ENCODE measurements around the gene NACC2.

Gene NACC2

GRCh38 chr9:136054798-136055714 is 40.0 kb downstream of the NACC2 start:
- Mint-ChIP-seq H3K27me3 (peaks cover 25% of the 10 kb centered on the region), H3K4me1 (peaks cover 46% of the 10 kb centered on the region), H3K4me3 (peak overlapping the region in 1 of 2 donors; percentile 13), H3K9me3 (no peaks in the 10 kb centered on the region), H3K27ac (peak overlapping the region in 1 of 2 donors; percentile 83)
- DNase-seq (no peak), ATAC-seq (no peak)

- no peak overlapping the region for H3K4me3 Mint-ChIP-seq
- peaks cover 46% of the 10 kb centered on the region for H3K4me1 Mint-ChIP-seq
- ATAC-seq: no peak
- H3K9me3 Mint-ChIP-seq: no peaks in the 10 kb centered on the region
- H3K27me3 Mint-ChIP-seq: peaks cover 25% of the 10 kb centered on the region
- no peak overlapping the region for H3K27ac Mint-ChIP-seq
- no peak for DNase-seq
Observed at GRCh38 chr9:136054146-136054545, 40.9 kb downstream of the NACC2 start.

GRCh38 chr9:136053757-136054142 is 41.3 kb downstream of the NACC2 start:
- Mint-ChIP-seq H3K27me3 (peaks cover 25% of the 10 kb centered on the region), H3K27ac (peak overlapping the region in 1 of 2 donors; percentile 42), H3K4me3 (no peak overlapping the region), H3K9me3 (no peaks in the 10 kb centered on the region), H3K4me1 (peaks cover 46% of the 10 kb centered on the region)
- ATAC-seq (no peak), DNase-seq (no peak)

GRCh38 chr9:136052991-136053756 is 41.9 kb downstream of the NACC2 start:
- H3K27ac Mint-ChIP-seq: peak overlapping the region in 1 of 2 donors; percentile 42
- peaks cover 46% of the 10 kb centered on the region for H3K4me1 Mint-ChIP-seq
- no peak for ATAC-seq
- peaks cover 25% of the 10 kb centered on the region for H3K27me3 Mint-ChIP-seq
- no peaks in the 10 kb centered on the region for H3K9me3 Mint-ChIP-seq
- DNase-seq: no peak
- H3K4me3 Mint-ChIP-seq: peak overlapping the region in 1 of 2 donors; percentile 39

GRCh38 chr9:136052472-136052880 is 42.6 kb downstream of the NACC2 start:
- H3K4me3 Mint-ChIP-seq: peak overlapping the region in 1 of 2 donors; percentile 39
- H3K27me3 Mint-ChIP-seq: peaks cover 25% of the 10 kb centered on the region
- no peaks in the 10 kb centered on the region for H3K9me3 Mint-ChIP-seq
- no peak overlapping the region for H3K27ac Mint-ChIP-seq
- peaks cover 40% of the 10 kb centered on the region for H3K4me1 Mint-ChIP-seq
- peak; percentile 22 for ATAC-seq
- no peak for DNase-seq

GRCh38 chr9:136051837-136052471 is 43.1 kb downstream of the NACC2 start:
- no peak for DNase-seq
- Mint-ChIP-seq H3K27me3 (peaks cover 25% of the 10 kb centered on the region), H3K4me3 (peak overlapping the region; percentile 55 to 72), H3K27ac (no peak overlapping the region), H3K9me3 (no peaks in the 10 kb centered on the region), H3K4me1 (peaks cover 36% of the 10 kb centered on the region)
- ATAC-seq: peak; percentile 41

GRCh38 chr9:136051453-136051836 is 43.6 kb downstream of the NACC2 start:
- peak overlapping the region in 1 of 2 donors; percentile 72 for H3K4me3 Mint-ChIP-seq
- no peak for DNase-seq
- no peak for ATAC-seq
- H3K27ac Mint-ChIP-seq: no peak overlapping the region
- H3K9me3 Mint-ChIP-seq: no peaks in the 10 kb centered on the region
- peaks cover 36% of the 10 kb centered on the region for H3K4me1 Mint-ChIP-seq
- peaks cover 25% of the 10 kb centered on the region for H3K27me3 Mint-ChIP-seq

GRCh38 chr9:136050701-136051452 is 44.2 kb downstream of the NACC2 start:
- H3K27me3 Mint-ChIP-seq: peaks cover 25% of the 10 kb centered on the region
- DNase-seq (no peak), ATAC-seq (peak; percentile 5)
- no peak overlapping the region for H3K27ac Mint-ChIP-seq
- peak overlapping the region; percentile 15 to 46 for H3K4me3 Mint-ChIP-seq
- H3K4me1 Mint-ChIP-seq: peaks cover 35% of the 10 kb centered on the region
- no peaks in the 10 kb centered on the region for H3K9me3 Mint-ChIP-seq

- Mint-ChIP-seq H3K4me3 (no peak overlapping the region), H3K9me3 (no peaks in the 10 kb centered on the region), H3K27me3 (peaks cover 25% of the 10 kb centered on the region), H3K4me1 (peaks cover 29% of the 10 kb centered on the region), H3K27ac (no peak overlapping the region)
- ATAC-seq: peak; percentile 3
- DNase-seq: no peak
Observed at GRCh38 chr9:136050266-136050700, 44.8 kb downstream of the NACC2 start.

- peaks cover 25% of the 10 kb centered on the region for H3K27me3 Mint-ChIP-seq
Observed at GRCh38 chr9:136049491-136050265, 45.4 kb downstream of the NACC2 start.

GRCh38 chr9:136048560-136049411 is 46.3 kb downstream of the NACC2 start:
- no peaks in the 10 kb centered on the region for H3K9me3 Mint-ChIP-seq
- no peak for DNase-seq
- H3K27me3 Mint-ChIP-seq: peaks cover 20% of the 10 kb centered on the region
- H3K27ac Mint-ChIP-seq: no peak overlapping the region
- ATAC-seq: no peak
- H3K4me1 Mint-ChIP-seq: peaks cover 17% of the 10 kb centered on the region
- H3K4me3 Mint-ChIP-seq: no peak overlapping the region

More at GRCh38 chr9:136049491-136050265, 45.4 kb downstream of the NACC2 start:
- H3K4me1 Mint-ChIP-seq: peaks cover 23% of the 10 kb centered on the region
- H3K27ac Mint-ChIP-seq: no peak overlapping the region
- DNase-seq: no peak
- ATAC-seq: no peak
- H3K4me3 Mint-ChIP-seq: no peak overlapping the region
- H3K9me3 Mint-ChIP-seq: no peaks in the 10 kb centered on the region

GRCh38 chr9:136047775-136048559 is 47.1 kb downstream of the NACC2 start:
- Mint-ChIP-seq H3K4me3 (no peak overlapping the region), H3K4me1 (peaks cover 9% of the 10 kb centered on the region), H3K27me3 (peaks cover 12% of the 10 kb centered on the region), H3K27ac (no peak overlapping the region), H3K9me3 (no peaks in the 10 kb centered on the region)
- DNase-seq (no peak), ATAC-seq (no peak)
